Putamen (tissue), 1 donor: ENCODE results near the gene ITSN1.
"Not testable (repeated sequence)": the region's sequence is repeated elsewhere in the genome, so short reads cannot be mapped to it uniquely, and the experiment has no call there.

Experiments
- DNase-seq: peaks from one replicate; pipeline ENCODE4 v3.0.0-alpha.2; 2016; ENCODE audit warnings: low spot score

Gene ITSN1

GRCh38 chr21:33771976-33772375 is 129.7 kb downstream of the ITSN1 start:
- DNase-seq = no peak

- DNase-seq = no peak
Observed at GRCh38 chr21:33774551-33774950, 132.2 kb downstream of the ITSN1 start.

GRCh38 chr21:33775100-33775828 is 133.0 kb downstream of the ITSN1 start:
- no peak for DNase-seq

GRCh38 chr21:33780631-33781030 is 138.3 kb downstream of the ITSN1 start:
- DNase-seq = no peak

- no peak for DNase-seq
Observed at GRCh38 chr21:33781121-33781520, 138.8 kb downstream of the ITSN1 start.

GRCh38 chr21:33783187-33783979 is 141.1 kb downstream of the ITSN1 start:
- DNase-seq = no peak

- DNase-seq = no peak
Observed at GRCh38 chr21:33787431-33787830, 145.1 kb downstream of the ITSN1 start.

- not testable (repeated sequence) for DNase-seq
Observed at GRCh38 chr21:33788438-33788837, 146.1 kb downstream of the ITSN1 start.

- DNase-seq = no peak
Observed at GRCh38 chr21:33789697-33790096, 147.4 kb downstream of the ITSN1 start.

- DNase-seq = no peak
Observed at GRCh38 chr21:33791073-33791472, 148.8 kb downstream of the ITSN1 start.

GRCh38 chr21:33794596-33794995 is 152.3 kb downstream of the ITSN1 start:
- DNase-seq = no peak

GRCh38 chr21:33797565-33797964 is 155.3 kb downstream of the ITSN1 start:
- DNase-seq = no peak

GRCh38 chr21:33799378-33800090 is 157.2 kb downstream of the ITSN1 start:
- DNase-seq = no peak

- DNase-seq = no peak
Observed at GRCh38 chr21:33800753-33801423, 158.6 kb downstream of the ITSN1 start.

- no peak for DNase-seq
Observed at GRCh38 chr21:33801424-33802405, 159.4 kb downstream of the ITSN1 start.

GRCh38 chr21:33802481-33802880 is 160.2 kb downstream of the ITSN1 start:
- no peak for DNase-seq

- DNase-seq = no peak
Observed at GRCh38 chr21:33808715-33809367, 166.5 kb downstream of the ITSN1 start.

GRCh38 chr21:33810766-33811165 is 168.5 kb downstream of the ITSN1 start:
- DNase-seq = no peak

GRCh38 chr21:33811167-33812010 is 169.1 kb downstream of the ITSN1 start:
- DNase-seq = no peak
